RPMI7951 (cell line): ENCODE measurements around the gene ACOX1. TPM values are rescaled to one million over a fixed set of nuclear protein-coding genes. Genes with fewer than 3 reads are reported as not detected.

Experiments
- DNase-seq: peaks from one replicate; pipeline ENCODE4 v3.0.0-alpha.2; 2012; ENCODE audit warnings: low read depth
- total RNA-seq: library from RNA; depleted of rRNA; stranded (reverse); fragments of >200 nt; shearing (Covaris generic); gene quantifications from 2 replicates; pipeline ENCODE4 v1.2.3, GENCODE V29; 2014

Gene ACOX1
- total RNA-seq, 1 experiment from 2014 or later, result 21.4 TPM

DNA sequence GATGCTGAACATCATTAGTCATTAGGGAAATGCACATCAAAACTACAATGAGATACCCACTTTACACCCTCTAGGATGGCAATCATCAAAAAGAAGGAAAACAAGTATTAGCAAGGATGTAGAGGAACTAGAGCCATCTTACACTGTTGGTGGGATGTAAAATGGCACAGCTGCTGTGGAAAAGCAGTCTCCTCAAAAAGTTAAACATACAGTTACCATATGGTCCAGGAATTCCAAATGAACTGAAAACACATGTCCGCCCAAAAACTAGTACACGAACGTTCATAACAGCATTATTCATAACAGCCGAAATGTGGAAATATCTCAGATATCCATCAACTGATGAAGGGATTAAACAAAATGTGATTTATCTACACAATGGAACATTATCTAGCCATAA, 45.2 kb downstream of the ACOX1 start:
- no peak for DNase-seq

DNA sequence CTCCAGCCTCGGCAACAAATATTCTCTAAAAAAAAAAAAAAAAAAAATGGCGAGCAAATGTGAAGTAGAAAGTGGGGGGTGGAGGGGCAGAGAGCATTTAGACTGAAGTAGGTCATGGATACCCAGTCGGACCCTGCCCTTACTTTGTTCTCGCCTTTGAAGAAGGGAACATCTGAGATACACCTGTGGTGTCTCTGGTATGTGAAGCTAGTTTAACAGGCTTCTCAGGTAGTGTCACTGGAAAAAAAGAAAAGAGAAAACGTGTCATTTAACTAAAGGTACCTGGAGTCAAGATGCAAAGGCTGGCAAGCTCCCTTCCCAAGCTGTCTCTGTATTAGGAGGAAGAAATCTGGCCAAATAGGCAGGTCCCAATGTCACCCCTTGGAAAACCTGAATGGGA, 46.1 kb downstream of the ACOX1 start:
- DNase-seq, result no peak

DNA sequence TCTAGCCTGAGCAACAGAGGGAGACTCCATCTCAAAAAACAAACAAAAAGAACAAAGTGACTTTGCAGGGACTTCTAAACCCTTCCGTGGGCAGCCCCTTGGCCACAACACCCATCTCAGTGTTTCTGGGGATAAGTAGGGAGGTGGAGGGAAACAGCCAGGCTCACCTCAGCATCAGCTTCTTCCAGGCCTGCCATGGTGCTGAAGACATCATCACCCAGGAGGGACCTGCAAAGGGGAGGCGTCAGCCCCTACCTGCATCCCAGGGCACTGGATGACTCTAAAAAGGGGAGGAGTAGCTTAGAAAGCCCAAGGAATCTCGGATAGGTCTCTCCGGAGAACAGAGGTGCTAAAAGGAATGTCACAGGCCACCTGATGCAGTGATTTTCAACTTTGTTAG, 47.9 kb downstream of the ACOX1 start:
- DNase-seq, result no peak

- DNase-seq, result no peak
These were observed 51.6 kb downstream of the ACOX1 start for GRCh38 chr17:75927286-75927922.

DNA sequence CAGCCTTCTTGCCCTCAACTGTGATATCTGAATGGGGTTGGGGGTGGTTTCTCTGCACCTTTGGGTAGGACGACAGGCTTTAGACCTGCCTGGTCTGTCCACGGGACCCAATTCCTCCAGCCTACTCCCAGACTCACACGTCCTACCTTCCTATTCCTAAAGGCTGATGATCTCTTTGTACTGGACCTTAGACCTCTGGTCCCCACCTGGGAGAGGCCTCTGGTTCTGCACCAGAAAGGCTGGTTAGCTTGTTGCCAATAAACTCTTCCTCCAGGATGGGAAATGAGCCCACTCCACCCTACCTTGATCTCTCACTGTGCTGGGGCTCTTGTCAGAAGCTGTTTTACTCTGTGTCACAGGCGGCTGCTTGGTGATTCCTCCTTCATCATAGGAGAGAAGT, 52.5 kb downstream of the ACOX1 start:
- no peak for DNase-seq

- no peak for DNase-seq
These were observed 53.1 kb downstream of the ACOX1 start for GRCh38 chr17:75925912-75926311.

GRCh38 chr17:75925103-75925502, 53.9 kb downstream of the ACOX1 start:
- DNase-seq, result no peak

- DNase-seq, result no peak
These were observed 55.7 kb downstream of the ACOX1 start for GRCh38 chr17:75922963-75923874.

DNA sequence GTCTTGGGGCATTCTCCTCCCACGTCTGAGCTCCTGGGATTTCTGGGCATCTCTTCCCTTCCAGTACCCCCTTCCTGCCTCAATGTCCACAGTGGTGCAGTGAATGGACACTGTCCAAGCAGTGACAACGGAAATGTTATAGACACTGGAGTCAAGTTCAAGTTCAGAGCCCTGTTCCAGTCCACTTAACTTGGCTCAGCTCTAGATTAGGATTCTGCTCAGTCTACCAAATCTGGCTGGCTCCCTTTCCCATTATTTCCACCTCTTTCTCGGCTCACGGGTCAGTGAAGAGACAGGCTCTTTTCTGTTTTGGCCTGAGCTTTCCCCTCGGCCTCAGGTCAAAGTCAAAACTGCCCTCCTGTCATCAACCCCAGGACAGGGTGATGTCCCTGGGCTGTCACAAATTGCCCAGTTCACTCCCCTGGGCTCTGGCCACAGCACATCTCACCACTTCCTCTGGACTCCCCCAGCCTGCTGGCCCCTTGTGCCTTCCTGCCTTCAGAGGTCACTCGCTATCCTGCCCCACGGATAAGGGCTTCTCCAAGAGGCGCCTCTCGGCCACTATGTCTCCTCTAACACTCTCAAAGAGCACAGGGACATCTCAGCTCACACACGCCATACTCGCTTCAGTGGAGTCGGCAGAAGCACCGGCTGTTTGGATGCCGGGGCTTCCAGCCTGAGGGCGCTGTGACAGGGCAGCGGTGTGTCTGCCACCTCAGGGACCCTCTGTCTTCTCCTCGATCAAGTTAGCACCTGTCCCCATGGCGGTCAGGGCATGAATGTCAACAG, 56.6 kb downstream of the ACOX1 start:
- no peak for DNase-seq

GRCh38 chr17:75921596-75921995, 57.4 kb downstream of the ACOX1 start:
- DNase-seq, result no peak

DNA sequence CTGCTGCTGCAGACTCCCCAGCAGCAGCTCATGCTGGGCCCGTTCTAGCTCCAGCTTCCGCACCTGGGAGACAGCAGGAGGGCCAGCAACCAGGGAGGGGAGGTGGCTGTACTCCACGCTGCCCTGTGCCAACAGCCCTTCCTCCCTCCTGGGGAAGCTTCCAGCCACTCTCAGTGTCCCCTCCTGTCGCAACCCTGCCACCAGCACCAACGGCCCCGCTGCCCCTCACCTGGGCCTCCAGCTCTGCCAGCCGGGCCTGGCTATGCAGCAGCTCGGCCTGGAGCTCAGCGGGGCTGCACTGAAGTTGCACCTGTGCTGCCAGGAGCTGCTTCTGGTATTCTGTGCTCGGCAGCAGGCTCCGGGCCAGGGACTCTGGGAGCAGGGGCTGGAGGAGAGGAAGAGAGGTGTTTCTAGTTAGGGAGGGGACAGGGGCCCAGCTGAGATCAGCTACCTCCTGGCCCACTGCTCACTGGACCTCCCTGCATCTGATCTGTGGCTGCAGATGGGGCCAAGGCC, 58.9 kb downstream of the ACOX1 start:
- DNase-seq, result no peak

DNA sequence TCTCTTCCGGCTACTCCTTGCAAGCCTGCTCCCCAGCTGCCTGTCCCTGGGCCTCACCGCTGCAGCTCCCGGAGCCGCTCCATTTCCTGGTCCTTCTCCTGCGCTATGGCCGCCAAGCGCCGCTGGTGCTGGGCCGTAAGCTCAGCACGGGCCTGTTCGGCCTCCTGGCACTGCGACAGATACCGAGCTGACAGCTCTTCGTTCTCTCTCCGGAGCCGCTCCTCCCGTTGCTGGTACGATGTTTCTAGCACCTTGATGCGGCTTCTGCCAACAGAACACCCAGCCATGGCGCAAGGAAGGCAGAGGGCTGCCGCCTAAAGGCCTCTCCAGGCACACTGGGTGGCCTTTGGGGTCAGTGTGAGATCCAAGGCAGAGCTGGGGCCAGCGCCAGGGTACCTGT, 59.4 kb downstream of the ACOX1 start:
- no peak for DNase-seq

DNA sequence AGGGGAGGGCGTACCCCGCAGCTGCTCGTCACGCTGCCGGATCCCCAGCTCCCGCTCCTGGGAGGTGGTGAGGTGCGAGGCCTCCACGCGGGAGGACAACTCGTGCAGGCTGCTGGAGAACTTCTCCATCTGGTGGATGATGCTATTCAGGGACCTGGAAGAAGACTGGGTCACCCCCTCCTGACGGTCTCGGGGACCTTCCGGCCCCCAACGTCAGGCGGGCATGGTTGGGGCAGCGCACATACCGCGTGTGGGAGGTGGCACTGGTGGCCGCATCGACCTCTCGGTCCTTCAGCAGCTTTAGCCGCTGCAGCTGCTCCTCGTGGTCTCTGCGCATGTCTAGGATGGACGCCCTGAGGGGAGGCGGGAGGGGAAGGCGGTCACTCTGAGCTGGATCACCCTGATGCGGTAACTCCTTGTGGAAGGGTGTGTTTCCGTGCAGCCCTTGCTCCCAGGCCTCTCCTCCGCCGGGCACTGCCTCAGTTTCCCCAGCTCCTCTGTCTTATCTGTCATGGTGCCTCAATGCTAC, 61.0 kb downstream of the ACOX1 start:
- DNase-seq, result no peak

DNA sequence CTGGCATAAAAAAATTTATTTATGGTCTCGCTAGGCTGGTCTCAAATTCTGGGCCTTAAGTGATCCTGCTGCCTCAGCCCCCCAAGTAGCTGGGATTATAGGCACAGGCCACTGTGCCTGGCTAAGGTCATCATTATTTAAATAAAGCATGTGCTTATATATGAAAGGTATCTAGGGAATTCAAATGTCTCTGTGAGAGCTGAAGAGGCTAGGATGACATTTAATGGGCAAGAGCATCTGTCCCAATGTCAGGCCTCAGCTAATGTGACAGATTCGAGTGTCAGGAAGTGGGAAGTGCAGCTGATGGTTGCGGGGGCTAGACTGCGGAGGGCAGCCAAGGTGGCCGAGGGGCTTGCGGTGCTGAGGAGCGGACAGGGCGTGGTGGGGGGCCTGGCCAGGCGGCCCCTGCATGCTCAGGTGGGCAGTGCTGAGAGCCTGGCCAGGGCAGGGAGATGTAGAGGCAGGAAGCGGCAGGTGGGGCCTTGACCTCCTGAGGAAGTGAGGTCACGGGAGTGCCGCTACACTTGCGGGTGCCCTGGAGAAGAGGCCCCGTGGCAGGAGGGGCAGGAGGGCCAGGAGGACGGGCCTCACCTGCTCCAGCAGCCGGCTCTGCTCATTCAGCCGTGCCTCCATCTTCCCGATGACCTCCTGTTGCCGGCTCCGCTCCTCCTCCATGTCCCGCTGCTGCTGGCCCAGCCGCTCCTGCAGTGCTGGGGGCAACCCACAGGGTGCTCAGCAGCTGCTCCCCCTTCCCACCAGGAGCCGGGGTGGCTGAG, 61.6 kb downstream of the ACOX1 start:
- no peak for DNase-seq

GRCh38 chr17:75915268-75915667, 63.7 kb downstream of the ACOX1 start:
- DNase-seq, result no peak

- no peak for DNase-seq
These were observed 64.2 kb downstream of the ACOX1 start for GRCh38 chr17:75914643-75915267.

GRCh38 chr17:75913537-75914210, 65.3 kb downstream of the ACOX1 start:
- DNase-seq, result no peak

DNA sequence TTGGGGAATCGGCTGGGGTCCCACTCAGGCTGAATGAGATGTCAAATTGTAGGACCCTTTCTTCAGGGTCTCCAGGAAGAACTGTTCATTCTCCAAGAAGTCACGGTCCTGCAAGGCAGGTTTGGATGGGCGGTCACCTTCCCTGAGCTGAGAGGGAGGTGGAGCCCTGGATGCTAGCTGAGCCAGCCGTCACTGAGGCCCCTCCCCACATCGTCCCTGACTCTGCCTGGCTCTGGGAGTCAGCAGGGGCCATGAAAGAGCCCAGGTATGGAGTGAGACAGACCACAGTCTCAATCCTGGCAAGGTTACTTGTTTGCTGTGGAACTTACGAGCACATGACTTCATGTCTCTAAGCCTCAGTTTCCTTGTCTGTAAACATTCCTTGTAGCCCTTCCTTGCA, 68.3 kb downstream of the ACOX1 start:
- no peak for DNase-seq

DNA sequence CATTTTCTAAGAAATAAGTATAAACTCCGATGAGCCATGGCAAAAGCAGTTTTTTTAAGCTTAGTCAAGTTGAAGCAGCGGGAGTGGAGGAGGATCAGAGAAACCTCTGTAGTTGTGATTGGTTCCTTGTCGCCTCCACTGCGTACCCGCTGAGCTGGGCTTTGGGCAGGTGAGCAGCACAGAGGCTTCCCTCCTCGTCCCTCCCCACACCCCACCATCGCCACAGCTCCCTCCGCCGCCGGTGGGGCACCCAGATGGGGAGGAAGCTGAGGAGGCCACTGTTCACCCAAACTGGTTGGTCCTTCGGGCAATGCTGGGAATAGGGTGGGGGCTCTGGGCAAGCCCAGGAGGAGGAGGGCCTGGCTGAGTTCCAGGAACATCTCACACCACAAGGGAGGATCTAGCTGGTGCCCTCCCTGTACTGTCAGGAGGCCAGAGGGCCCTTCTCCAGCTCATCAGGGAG, 69.1 kb downstream of the ACOX1 start:
- DNase-seq, result no peak
